H9 (cell line): ENCODE data around the gene WBP1. TPM values are rescaled to one million over a fixed set of nuclear protein-coding genes. Genes with fewer than 3 reads are reported as not detected.
A peak's percentile ranks its signal among the peaks of the same experiment; 100 is the strongest.

Source experiments
- DNase-seq: peaks from one replicate; pipeline ENCODE4 v3.0.0-alpha.2; 2017
- H2AFZ ChIP-seq: one replicate; pipeline ENCODE4 v1.6.1; 2013; ENCODE audit warnings: mild to moderate bottlenecking, low read length, control low read depth, moderate library complexity
- H2AK5ac ChIP-seq: 2 replicates; pipeline ENCODE4 v1.6.1; 2013; ENCODE audit warnings: low read length, control low read depth, mixed read lengths; ENCODE audit not compliant: insufficient read length
- H2BK120ac ChIP-seq: one replicate; pipeline ENCODE4 v1.6.1; 2013; ENCODE audit warnings: low read depth, mild to moderate bottlenecking, low read length, control low read depth, inconsistent platforms; ENCODE audit not compliant: poor library complexity, severe bottlenecking
- H2BK12ac ChIP-seq: 2 replicates; pipeline ENCODE4 v1.6.1; 2013; ENCODE audit warnings: low read length, control low read depth, mixed read lengths, low read depth; ENCODE audit not compliant: insufficient read length
- H2BK15ac ChIP-seq: 2 replicates; pipeline ENCODE4 v1.6.1; 2013; ENCODE audit warnings: low read depth, low read length, control low read depth
- H2BK20ac ChIP-seq: one replicate; pipeline ENCODE4 v1.6.1; 2013; ENCODE audit warnings: low read depth, mild to moderate bottlenecking, low read length, control low read depth, inconsistent platforms; ENCODE audit not compliant: poor library complexity, severe bottlenecking
- H2BK5ac ChIP-seq: 2 replicates; pipeline ENCODE4 v1.6.1; 2013; ENCODE audit warnings: low read length, control low read depth, mixed read lengths; ENCODE audit not compliant: insufficient read length
- H3K14ac ChIP-seq: 2 replicates; pipeline ENCODE4 v1.6.1; 2013; ENCODE audit warnings: low read length, control low read depth; ENCODE audit not compliant: insufficient read depth
- H3K18ac ChIP-seq: 2 replicates; pipeline ENCODE4 v1.6.1; 2013; ENCODE audit warnings: low read depth, mild to moderate bottlenecking, mixed read lengths, low read length, control low read depth; ENCODE audit not compliant: insufficient read length
- H3K23ac ChIP-seq: 2 replicates; pipeline ENCODE4 v1.6.1; 2013; ENCODE audit warnings: low read length, control low read depth, mixed read lengths, low read depth; ENCODE audit not compliant: insufficient read length
- H3K23me2 ChIP-seq: 2 replicates; pipeline ENCODE4 v1.6.1; 2013; ENCODE audit warnings: low read depth, mild to moderate bottlenecking, mixed read lengths, low read length, control low read depth; ENCODE audit not compliant: insufficient read length, poor library complexity, severe bottlenecking
- H3K27ac ChIP-seq: 2 replicates; pipeline ENCODE4 v1.5.1; 2013; ENCODE audit warnings: low read length, control low read depth, mixed read lengths, low read depth; ENCODE audit not compliant: insufficient read length
- H3K27me3 ChIP-seq: 2 replicates; pipeline ENCODE4 v1.6.1; 2013; ENCODE audit warnings: low read length, control low read depth, inconsistent platforms; ENCODE audit not compliant: insufficient read depth
- H3K4ac ChIP-seq: 2 replicates; pipeline ENCODE4 v1.6.1; 2013; ENCODE audit warnings: low read depth, mild to moderate bottlenecking, control low read depth, inconsistent platforms, low read length, moderate library complexity
- H3K4me1 ChIP-seq: 2 replicates; pipeline ENCODE4 v1.6.1; 2013; ENCODE audit warnings: low read length, control low read depth, inconsistent platforms; ENCODE audit not compliant: insufficient read depth
- H3K4me2 ChIP-seq: 2 replicates; pipeline ENCODE4 v1.6.1; 2013; ENCODE audit warnings: low read length, control low read depth, mixed read lengths; ENCODE audit not compliant: insufficient read length, insufficient read depth
- H3K56ac ChIP-seq: 2 replicates; pipeline ENCODE4 v1.6.1; 2013; ENCODE audit warnings: low read depth, mild to moderate bottlenecking, mixed read lengths, low read length, control low read depth; ENCODE audit not compliant: insufficient read length
- H3K79me1 ChIP-seq: 2 replicates; pipeline ENCODE4 v1.6.1; 2013; ENCODE audit warnings: low read depth, mild to moderate bottlenecking, moderate library complexity, low read length, control low read depth, inconsistent platforms; ENCODE audit not compliant: insufficient read depth, poor library complexity, severe bottlenecking
- H3K79me2 ChIP-seq: 2 replicates; pipeline ENCODE4 v1.6.1; 2013; ENCODE audit warnings: low read length, control low read depth, inconsistent platforms; ENCODE audit not compliant: insufficient read depth
- H3K9ac ChIP-seq: 2 replicates; pipeline ENCODE4 v1.6.1; 2013; ENCODE audit warnings: low read length, control low read depth, mixed read lengths; ENCODE audit not compliant: insufficient read length; ENCODE audit errors: extremely low read depth
- H3K9me3 ChIP-seq: one replicate; pipeline ENCODE4 v1.6.1; 2013; ENCODE audit warnings: low read depth, low read length, inconsistent platforms; ENCODE audit not compliant: control insufficient read depth
- H3T11ph ChIP-seq: one replicate; pipeline ENCODE4 v1.6.1; 2013; ENCODE audit warnings: mild to moderate bottlenecking, low read length, control low read depth, inconsistent platforms
- H4K20me1 ChIP-seq: one replicate; pipeline ENCODE4 v1.6.1; 2013; ENCODE audit not compliant: control insufficient read depth, insufficient read length, insufficient read depth
- H4K5ac ChIP-seq: 2 replicates; pipeline ENCODE4 v1.6.1; 2013; ENCODE audit warnings: low read depth, mild to moderate bottlenecking, mixed read lengths, low read length, control low read depth; ENCODE audit not compliant: insufficient read length
- H4K8ac ChIP-seq: replicated peaks from 2 replicates; pipeline ENCODE4 v1.6.1; 2013; ENCODE audit warnings: low read length, control low read depth, mixed read lengths, low read depth; ENCODE audit not compliant: insufficient read length
- H4K91ac ChIP-seq: 2 replicates; pipeline ENCODE4 v1.6.1; 2013; ENCODE audit warnings: low read depth, mild to moderate bottlenecking, moderate library complexity, mixed read lengths, low read length, control low read depth; ENCODE audit not compliant: insufficient read length
- H3K27ac Mint-ChIP-seq, 3 experiments: 2 replicates in 2 of 3; 3 replicates in 1 of 3; pipeline ENCODE4 v1.8.0; 2020 to 2021; ENCODE audit warnings: mixed read lengths in 3 of 3, mild to moderate bottlenecking in 1 of 3, moderate library complexity in 1 of 3
- H3K27me3 Mint-ChIP-seq: 2 replicates; pipeline ENCODE4 v1.8.0; 2021; ENCODE audit warnings: low read depth, mild to moderate bottlenecking, moderate library complexity, mixed read lengths
- H3K36me3 Mint-ChIP-seq, 3 experiments: 2 replicates in 2 of 3; 3 replicates in 1 of 3; pipeline ENCODE4 v1.8.0; 2020 to 2021; ENCODE audit warnings: low read depth in 3 of 3, mixed read lengths in 3 of 3; ENCODE audit not compliant: insufficient read depth in 1 of 3
- H3K4me1 Mint-ChIP-seq, 2 experiments: 2 replicates each; pipeline ENCODE4 v1.8.0; 2020; ENCODE audit warnings: mixed read lengths in 2 of 2
- H3K4me3 Mint-ChIP-seq, 2 experiments: 2 replicates in 1 of 2; 3 replicates in 1 of 2; pipeline ENCODE4 v1.8.0; 2020 to 2021; ENCODE audit warnings: mild to moderate bottlenecking in 2 of 2, mixed read lengths in 2 of 2, moderate library complexity in 1 of 2
- H3K9me3 Mint-ChIP-seq, 2 experiments: 2 replicates in 1 of 2; 3 replicates in 1 of 2; pipeline ENCODE4 v1.8.0; 2020; ENCODE audit warnings: mild to moderate bottlenecking in 2 of 2, mixed read lengths in 2 of 2, moderate library complexity in 1 of 2
- CTCF ChIP-seq: fragments of 200-600 bp; sonication (generic); conservative IDR thresholded peaks from 3 replicates; pipeline ENCODE4 v1.8.0; 2021; ENCODE audit warnings: antibody characterized with exemption, mild to moderate bottlenecking
- WGBS: extraction: QIAGEN DNeasy Blood & Tissue Kit; methylation state at CpG from one replicate; pipeline ENCODE4 v1.1.7; 2013; ENCODE audit warnings: missing lambda C conversion rate, low lambda C conversion rate, mixed read lengths; ENCODE audit not compliant: insufficient read length; ENCODE audit errors: extremely low coverage; 5-methylcytosine and 5-hydroxymethylcytosine counted together
- total RNA-seq: library from RNA; stranded (reverse); gene quantifications from 2 replicates; pipeline ENCODE4 v1.2.1, GENCODE V29; 2021

WBP1 gene
- total RNA-seq, 1 experiment from 2014 or later, result 82.1 TPM

DNA sequence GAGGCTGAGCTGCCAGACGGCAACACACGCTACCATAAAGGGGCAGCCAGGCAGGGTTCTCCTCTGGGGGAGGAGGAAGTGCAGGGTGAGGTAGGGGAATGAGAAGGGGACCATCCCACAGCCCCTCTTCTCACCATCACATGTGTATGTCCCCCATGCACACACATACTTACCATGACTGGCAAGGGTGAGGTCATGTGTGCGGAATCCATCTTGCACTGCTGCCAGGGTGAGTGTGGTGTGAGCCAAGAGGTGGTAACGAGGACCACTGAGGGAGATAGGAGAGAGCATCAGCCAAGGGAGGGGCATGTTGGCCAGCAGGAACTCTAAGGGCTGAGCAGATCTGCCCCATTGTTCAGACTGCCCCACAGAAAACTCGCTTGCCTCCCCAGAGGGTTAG, 29.6 kb upstream of the WBP1 start:
- Histone ChIP-seq H3K27ac (no peak overlapping the region), H3K9ac (no peak overlapping the region), H3T11ph (no peak overlapping the region), H2BK5ac (no peak overlapping the region), H4K91ac (no peak overlapping the region), H3K27me3 (no peaks in the 10 kb centered on the region), H4K8ac (no peak overlapping the region), H3K23me2 (no peaks in the 10 kb centered on the region), H3K79me2 (no peaks in the 10 kb centered on the region), H3K56ac (no peak overlapping the region), H2AK5ac (no peak overlapping the region), H3K23ac (no peak overlapping the region), H3K4ac (no peak overlapping the region), H2BK15ac (no peak overlapping the region), H3K4me2 (no peak overlapping the region), H2BK20ac (no peak overlapping the region), H4K20me1 (no peaks in the 10 kb centered on the region), H3K9me3 (no peaks in the 10 kb centered on the region), H3K79me1 (no peaks in the 10 kb centered on the region), H2BK12ac (no peak overlapping the region), H3K4me1 (no peaks in the 10 kb centered on the region), H4K5ac (no peak overlapping the region), H2BK120ac (no peak overlapping the region), H2AFZ (no peak overlapping the region), H3K18ac (no peak overlapping the region), H3K14ac (no peak overlapping the region)
- no peak for DNase-seq
- H3K36me3 Mint-ChIP-seq, result peaks cover 43 to 86% (median 78%) of the 10 kb centered on the region in 3 experiments
- no peak for TF ChIP-seq CTCF
- peaks cover 0 to 3% of the 10 kb centered on the region in 2 experiments; a peak in 1 of 4 replicates for H3K4me1 Mint-ChIP-seq
- no peak overlapping the region for H3K4me3 Mint-ChIP-seq
- H3K27me3 Mint-ChIP-seq, result no peaks in the 10 kb centered on the region; the same call in 1 of the 2 replicates
- no peaks in the 10 kb centered on the region; a peak in 1 of 5 replicates for H3K9me3 Mint-ChIP-seq
- no CpG with 5 or more reads among the region's 5 CpGs for WGBS
- H3K27ac Mint-ChIP-seq, result peak overlapping the region in 1 of 3 experiments; percentile 63; a peak in 1 of 7 replicates
